ENCODE data around the gene LRRC3.

Gene LRRC3

DNA sequence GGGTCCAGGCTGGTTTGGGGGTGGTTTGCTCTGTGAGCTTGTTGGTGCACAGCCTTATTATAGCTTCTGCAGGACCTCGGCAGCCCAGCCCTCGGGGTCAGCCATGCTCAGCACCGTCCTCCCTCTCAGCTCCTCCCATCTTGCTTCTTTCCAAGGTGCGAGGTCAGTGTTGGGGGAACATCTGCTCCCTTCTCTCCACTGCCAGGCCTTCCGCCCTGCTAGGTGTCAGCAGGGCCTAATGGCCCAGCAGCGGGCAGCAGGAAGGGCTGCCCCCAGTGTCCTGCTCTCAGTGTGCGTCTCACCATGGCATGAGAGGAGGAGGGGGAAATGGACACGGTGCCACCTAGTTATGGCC, 36.5 kb upstream of the LRRC3 start:
- TF ChIP-seq ZFP3 (CRISPR knock-in tag; IDR thresholded peaks at IDR 0.05) (no peak), PPARA (CRISPR knock-in tag; IDR thresholded peaks at IDR 0.05; ENCODE audit: borderline replicate concordance) (no peak), CSDC2 (CRISPR knock-in tag; IDR thresholded peaks at IDR 0.05) (no peak), ZNF70 (CRISPR knock-in tag; IDR thresholded peaks at IDR 0.05) (no peak), TOX (CRISPR knock-in tag; IDR thresholded peaks at IDR 0.05; ENCODE audit: borderline replicate concordance) (no peak), ZFP30 (CRISPR knock-in tag; IDR thresholded peaks at IDR 0.05) (no peak)
- ATAC-seq: no peak

DNA sequence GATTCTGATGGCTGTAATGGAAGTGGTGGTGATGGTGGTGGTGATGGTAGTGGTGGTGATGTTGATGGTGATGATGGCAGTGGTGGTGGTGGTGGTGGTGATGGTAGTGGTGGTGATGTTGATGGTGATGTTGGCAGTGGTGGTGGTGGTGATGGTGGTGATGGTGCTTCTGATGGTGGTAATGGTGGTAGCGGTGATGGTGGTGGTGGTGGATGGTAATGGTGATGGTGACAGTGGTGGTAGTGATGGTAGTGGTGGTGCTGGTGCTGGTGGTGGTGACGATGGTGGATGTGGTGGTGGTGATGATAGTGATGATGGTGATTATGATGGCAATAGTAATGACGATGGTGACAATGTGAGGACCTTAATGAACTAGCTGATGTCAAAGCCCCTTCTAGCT, 35.6 kb upstream of the LRRC3 start:
- no peak for ATAC-seq
- no peak for TF ChIP-seq TOX (CRISPR knock-in tag; IDR thresholded peaks at IDR 0.05; ENCODE audit: borderline replicate concordance)
- no peak for TF ChIP-seq GLIS3 (CRISPR knock-in tag; IDR thresholded peaks at IDR 0.05)
- no peak for TF ChIP-seq ZFP30 (CRISPR knock-in tag; IDR thresholded peaks at IDR 0.05)
- TF ChIP-seq ZFP3 (CRISPR knock-in tag; IDR thresholded peaks at IDR 0.05): no peak
- TF ChIP-seq, protein P1, sequence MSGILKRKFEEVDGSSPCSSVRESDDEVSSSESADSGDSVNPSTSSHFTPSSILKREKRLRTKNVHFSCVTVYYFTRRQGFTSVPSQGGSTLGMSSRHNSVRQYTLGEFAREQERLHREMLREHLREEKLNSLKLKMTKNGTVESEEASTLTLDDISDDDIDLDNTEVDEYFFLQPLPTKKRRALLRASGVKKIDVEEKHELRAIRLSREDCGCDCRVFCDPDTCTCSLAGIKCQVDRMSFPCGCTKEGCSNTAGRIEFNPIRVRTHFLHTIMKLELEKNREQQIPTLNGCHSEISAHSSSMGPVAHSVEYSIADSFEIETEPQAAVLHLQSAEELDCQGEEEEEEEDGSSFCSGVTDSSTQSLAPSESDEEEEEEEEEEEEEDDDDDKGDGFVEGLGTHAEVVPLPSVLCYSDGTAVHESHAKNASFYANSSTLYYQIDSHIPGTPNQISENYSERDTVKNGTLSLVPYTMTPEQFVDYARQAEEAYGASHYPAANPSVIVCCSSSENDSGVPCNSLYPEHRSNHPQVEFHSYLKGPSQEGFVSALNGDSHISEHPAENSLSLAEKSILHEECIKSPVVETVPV (CRISPR knock-in tag; IDR thresholded peaks at IDR 0.05): no peak
- TF ChIP-seq, protein P2, sequence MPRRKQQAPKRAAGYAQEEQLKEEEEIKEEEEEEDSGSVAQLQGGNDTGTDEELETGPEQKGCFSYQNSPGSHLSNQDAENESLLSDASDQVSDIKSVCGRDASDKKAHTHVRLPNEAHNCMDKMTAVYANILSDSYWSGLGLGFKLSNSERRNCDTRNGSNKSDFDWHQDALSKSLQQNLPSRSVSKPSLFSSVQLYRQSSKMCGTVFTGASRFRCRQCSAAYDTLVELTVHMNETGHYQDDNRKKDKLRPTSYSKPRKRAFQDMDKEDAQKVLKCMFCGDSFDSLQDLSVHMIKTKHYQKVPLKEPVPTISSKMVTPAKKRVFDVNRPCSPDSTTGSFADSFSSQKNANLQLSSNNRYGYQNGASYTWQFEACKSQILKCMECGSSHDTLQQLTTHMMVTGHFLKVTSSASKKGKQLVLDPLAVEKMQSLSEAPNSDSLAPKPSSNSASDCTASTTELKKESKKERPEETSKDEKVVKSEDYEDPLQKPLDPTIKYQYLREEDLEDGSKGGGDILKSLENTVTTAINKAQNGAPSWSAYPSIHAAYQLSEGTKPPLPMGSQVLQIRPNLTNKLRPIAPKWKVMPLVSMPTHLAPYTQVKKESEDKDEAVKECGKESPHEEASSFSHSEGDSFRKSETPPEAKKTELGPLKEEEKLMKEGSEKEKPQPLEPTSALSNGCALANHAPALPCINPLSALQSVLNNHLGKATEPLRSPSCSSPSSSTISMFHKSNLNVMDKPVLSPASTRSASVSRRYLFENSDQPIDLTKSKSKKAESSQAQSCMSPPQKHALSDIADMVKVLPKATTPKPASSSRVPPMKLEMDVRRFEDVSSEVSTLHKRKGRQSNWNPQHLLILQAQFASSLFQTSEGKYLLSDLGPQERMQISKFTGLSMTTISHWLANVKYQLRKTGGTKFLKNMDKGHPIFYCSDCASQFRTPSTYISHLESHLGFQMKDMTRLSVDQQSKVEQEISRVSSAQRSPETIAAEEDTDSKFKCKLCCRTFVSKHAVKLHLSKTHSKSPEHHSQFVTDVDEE (CRISPR knock-in tag; IDR thresholded peaks at IDR 0.05): no peak
- no peak for TF ChIP-seq ARNTL (CRISPR knock-in tag; IDR thresholded peaks at IDR 0.05; ENCODE audit: borderline replicate concordance, low read depth)
- no peak for TF ChIP-seq ESRRG (CRISPR knock-in tag; IDR thresholded peaks at IDR 0.05)
- no peak for TF ChIP-seq CSDC2 (CRISPR knock-in tag; IDR thresholded peaks at IDR 0.05)
- no peak for TF ChIP-seq ZNF8 (CRISPR knock-in tag; IDR thresholded peaks at IDR 0.05)
- no peak for TF ChIP-seq ZNF565 (CRISPR knock-in tag; conservative IDR thresholded peaks at IDR 0.05; ENCODE audit: low read depth)
- TF ChIP-seq, protein P3, sequence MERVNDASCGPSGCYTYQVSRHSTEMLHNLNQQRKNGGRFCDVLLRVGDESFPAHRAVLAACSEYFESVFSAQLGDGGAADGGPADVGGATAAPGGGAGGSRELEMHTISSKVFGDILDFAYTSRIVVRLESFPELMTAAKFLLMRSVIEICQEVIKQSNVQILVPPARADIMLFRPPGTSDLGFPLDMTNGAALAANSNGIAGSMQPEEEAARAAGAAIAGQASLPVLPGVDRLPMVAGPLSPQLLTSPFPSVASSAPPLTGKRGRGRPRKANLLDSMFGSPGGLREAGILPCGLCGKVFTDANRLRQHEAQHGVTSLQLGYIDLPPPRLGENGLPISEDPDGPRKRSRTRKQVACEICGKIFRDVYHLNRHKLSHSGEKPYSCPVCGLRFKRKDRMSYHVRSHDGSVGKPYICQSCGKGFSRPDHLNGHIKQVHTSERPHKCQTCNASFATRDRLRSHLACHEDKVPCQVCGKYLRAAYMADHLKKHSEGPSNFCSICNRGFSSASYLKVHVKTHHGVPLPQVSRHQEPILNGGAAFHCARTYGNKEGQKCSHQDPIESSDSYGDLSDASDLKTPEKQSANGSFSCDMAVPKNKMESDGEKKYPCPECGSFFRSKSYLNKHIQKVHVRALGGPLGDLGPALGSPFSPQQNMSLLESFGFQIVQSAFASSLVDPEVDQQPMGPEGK (CRISPR knock-in tag; IDR thresholded peaks at IDR 0.05; ENCODE audit: borderline replicate concordance): no peak
- TF ChIP-seq, protein P4, sequence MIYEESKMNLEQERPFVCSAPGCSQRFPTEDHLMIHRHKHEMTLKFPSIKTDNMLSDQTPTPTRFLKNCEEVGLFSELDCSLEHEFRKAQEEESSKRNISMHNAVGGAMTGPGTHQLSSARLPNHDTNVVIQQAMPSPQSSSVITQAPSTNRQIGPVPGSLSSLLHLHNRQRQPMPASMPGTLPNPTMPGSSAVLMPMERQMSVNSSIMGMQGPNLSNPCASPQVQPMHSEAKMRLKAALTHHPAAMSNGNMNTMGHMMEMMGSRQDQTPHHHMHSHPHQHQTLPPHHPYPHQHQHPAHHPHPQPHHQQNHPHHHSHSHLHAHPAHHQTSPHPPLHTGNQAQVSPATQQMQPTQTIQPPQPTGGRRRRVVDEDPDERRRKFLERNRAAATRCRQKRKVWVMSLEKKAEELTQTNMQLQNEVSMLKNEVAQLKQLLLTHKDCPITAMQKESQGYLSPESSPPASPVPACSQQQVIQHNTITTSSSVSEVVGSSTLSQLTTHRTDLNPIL (CRISPR knock-in tag; IDR thresholded peaks at IDR 0.05; ENCODE audit: low read depth): no peak
- TF ChIP-seq, protein P5, sequence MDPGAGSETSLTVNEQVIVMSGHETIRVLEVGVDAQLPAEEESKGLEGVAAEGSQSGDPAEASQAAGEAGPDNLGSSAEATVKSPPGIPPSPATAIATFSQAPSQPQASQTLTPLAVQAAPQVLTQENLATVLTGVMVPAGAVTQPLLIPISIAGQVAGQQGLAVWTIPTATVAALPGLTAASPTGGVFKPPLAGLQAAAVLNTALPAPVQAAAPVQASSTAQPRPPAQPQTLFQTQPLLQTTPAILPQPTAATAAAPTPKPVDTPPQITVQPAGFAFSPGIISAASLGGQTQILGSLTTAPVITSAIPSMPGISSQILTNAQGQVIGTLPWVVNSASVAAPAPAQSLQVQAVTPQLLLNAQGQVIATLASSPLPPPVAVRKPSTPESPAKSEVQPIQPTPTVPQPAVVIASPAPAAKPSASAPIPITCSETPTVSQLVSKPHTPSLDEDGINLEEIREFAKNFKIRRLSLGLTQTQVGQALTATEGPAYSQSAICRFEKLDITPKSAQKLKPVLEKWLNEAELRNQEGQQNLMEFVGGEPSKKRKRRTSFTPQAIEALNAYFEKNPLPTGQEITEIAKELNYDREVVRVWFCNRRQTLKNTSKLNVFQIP (CRISPR knock-in tag; IDR thresholded peaks at IDR 0.05; ENCODE audit: borderline replicate concordance, low read depth): no peak
- no peak for TF ChIP-seq ISL1 (CRISPR knock-in tag; IDR thresholded peaks at IDR 0.05)
- no peak for TF ChIP-seq OSR1 (CRISPR knock-in tag; IDR thresholded peaks at IDR 0.05)
- no peak for TF ChIP-seq ZC3H10 (CRISPR knock-in tag; IDR thresholded peaks at IDR 0.05)
- TF ChIP-seq BACH2 (CRISPR knock-in tag; IDR thresholded peaks at IDR 0.05; ENCODE audit: borderline replicate concordance): no peak
- TF ChIP-seq PPARA (CRISPR knock-in tag; IDR thresholded peaks at IDR 0.05; ENCODE audit: borderline replicate concordance): no peak
- no peak for TF ChIP-seq ZNF70 (CRISPR knock-in tag; IDR thresholded peaks at IDR 0.05)

DNA sequence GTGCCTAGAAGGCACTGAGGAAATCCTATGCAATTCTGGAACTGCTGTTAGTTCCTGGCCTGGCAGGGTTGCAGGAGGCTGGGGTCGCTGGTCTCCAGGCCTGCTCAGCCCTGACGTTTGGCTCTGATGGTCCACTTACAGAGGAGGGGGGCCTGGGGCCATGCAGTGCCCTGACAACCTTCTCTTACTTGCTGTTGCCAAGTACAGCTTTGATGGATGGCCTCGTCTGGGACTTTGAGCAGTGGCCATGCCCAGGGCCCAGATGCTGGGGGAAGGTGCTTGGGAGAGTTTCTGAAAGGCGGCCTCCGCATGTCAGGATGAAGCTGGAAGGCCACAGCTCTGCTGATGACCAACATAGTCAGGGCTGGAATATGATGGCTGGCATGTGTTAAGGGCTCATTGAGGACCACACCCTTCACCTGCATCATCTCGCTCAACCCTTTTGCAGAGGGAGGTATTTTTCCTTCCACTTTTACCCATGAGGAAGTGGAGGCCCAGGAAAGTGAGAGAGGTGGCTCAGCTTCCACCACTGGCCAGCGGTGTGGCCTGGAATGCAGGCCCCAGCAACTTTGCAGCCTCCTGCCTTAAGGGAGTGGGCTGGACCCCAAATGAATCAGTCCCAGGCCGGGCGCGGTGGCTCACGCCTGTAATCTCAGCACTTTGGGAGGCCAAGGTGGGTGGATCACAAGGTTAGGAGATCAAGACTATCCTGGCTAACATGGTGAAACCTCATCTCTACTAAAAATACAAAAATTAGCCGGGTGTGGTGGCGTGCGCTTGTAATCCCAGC, 34.7 kb upstream of the LRRC3 start:
- no peak for ATAC-seq
- no peak for TF ChIP-seq ZC3H10 (CRISPR knock-in tag; IDR thresholded peaks at IDR 0.05)
